KMS-11 (cell line): ENCODE data around the gene XRRA1.

Experiments
- H2AFZ ChIP-seq: fragments of 200-600 bp; sonication (generic); 2 replicates; pipeline ENCODE4 v1.6.1; 2016; ENCODE audit warnings: antibody characterized with exemption, mixed run types, low read depth
- H3K27ac ChIP-seq: fragments of 200-600 bp; sonication (generic); 2 replicates; pipeline ENCODE4 v1.6.1; 2016; ENCODE audit warnings: mild to moderate bottlenecking, mixed run types
- H3K27me3 ChIP-seq: fragments of 200-600 bp; sonication (generic); 2 replicates; pipeline ENCODE4 v1.6.1; 2017; ENCODE audit warnings: mild to moderate bottlenecking, low read depth, mixed run types, moderate library complexity; ENCODE audit not compliant: insufficient read depth
- H3K36me3 ChIP-seq: fragments of 200-600 bp; sonication (generic); 2 replicates; pipeline ENCODE4 v1.6.1; 2017; ENCODE audit warnings: mild to moderate bottlenecking, mixed run types; ENCODE audit not compliant: insufficient read depth
- H3K4me1 ChIP-seq: fragments of 200-600 bp; sonication (generic); 2 replicates; pipeline ENCODE4 v1.6.1; 2016; ENCODE audit warnings: mild to moderate bottlenecking, low read depth, mixed run types; ENCODE audit not compliant: poor library complexity, severe bottlenecking
- H3K4me2 ChIP-seq: fragments of 200-600 bp; sonication (generic); 2 replicates; pipeline ENCODE4 v1.7.0; 2016; ENCODE audit warnings: mild to moderate bottlenecking, mixed run types
- H3K4me3 ChIP-seq: fragments of 200-600 bp; sonication (generic); IDR thresholded peaks from 2 replicates; pipeline ENCODE4 v1.6.1; 2017; ENCODE audit warnings: low read depth, low read length, mixed read lengths; ENCODE audit not compliant: insufficient read depth
- H3K79me2 ChIP-seq: fragments of 200-600 bp; sonication (generic); 2 replicates; pipeline ENCODE4 v1.6.1; 2016; ENCODE audit warnings: low read depth, mixed run types; ENCODE audit not compliant: insufficient read depth
- H3K9ac ChIP-seq: fragments of 200-600 bp; sonication (generic); 2 replicates; pipeline ENCODE4 v1.6.1; 2016; ENCODE audit warnings: mild to moderate bottlenecking, mixed run types
- H4K20me1 ChIP-seq: fragments of 200-600 bp; sonication (generic); 2 replicates; pipeline ENCODE4 v1.6.1; 2016; ENCODE audit warnings: mild to moderate bottlenecking, mixed run types; ENCODE audit not compliant: insufficient read depth
- CTCF ChIP-seq: fragments of 200-600 bp; sonication (generic); conservative IDR thresholded peaks from 2 replicates; pipeline ENCODE4 v1.6.1; 2017; ENCODE audit warnings: low read depth, mild to moderate bottlenecking, antibody characterized with exemption, low read length, moderate library complexity, mixed read lengths

Gene XRRA1

DNA sequence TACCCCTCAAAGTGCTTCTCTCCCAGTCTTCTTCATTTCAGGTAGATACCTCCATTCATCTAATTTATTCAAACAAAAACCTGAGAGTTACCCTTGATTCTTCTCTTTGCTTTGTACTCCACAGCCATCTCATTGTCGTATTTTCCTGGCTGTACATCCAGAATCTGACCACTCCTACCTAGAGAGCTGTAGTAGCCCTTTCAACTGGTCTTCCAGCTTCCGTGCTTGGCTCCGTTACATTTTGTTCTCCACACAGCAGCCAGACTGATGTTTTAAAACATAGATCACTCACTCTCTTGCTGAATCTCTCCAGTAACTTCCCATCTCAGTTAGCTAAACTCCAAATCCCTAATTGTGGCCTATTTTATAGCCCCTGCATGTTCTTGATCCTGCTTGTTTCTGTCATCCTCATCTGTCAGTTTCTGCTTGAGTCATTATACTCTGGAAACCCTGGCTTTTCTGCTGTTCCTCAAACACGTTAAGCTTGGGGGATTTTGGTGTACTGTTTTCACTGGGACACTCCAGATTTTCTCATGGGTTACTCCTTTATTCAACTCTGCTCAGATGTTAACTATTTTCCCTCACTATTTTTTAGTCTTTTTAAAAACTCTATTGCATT lies 7.6 kb upstream of the XRRA1 start:
- Histone ChIP-seq H3K4me3 (no peak overlapping the region), H3K9ac (no peak overlapping the region), H3K36me3 (no peaks in the 10 kb centered on the region; the same call in 1 of the 2 replicates), H3K4me1 (peaks cover 35% of the 10 kb centered on the region), H3K27me3 (no peaks in the 10 kb centered on the region), H4K20me1 (peaks cover 7% of the 10 kb centered on the region), H3K4me2 (no peak overlapping the region), H3K79me2 (peaks cover 96% of the 10 kb centered on the region), H2AFZ (no peak overlapping the region), H3K27ac (no peak overlapping the region)
- no peak for TF ChIP-seq CTCF

DNA sequence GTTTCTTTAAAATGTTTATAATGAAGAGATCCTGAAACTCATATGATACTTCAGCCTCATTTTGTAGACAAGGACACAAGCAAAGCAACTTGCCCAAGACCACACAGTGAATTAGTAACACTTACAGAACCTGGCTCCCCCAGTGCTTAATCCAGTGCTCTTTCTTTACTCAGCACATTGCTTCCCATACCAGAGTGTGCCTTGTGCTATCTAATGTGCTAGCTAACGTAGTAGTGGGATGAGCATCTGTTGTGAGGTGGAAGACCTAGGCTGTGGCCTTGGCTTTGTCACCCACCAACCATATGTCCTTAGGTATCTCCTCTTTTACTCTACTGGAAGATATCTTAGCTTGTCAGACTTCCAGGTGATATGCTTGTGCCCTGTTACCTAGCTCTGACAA lies 5.3 kb upstream of the XRRA1 start:
- Histone ChIP-seq H3K36me3 (no peaks in the 10 kb centered on the region; the same call in 1 of the 2 replicates), H3K79me2 (peaks cover 96% of the 10 kb centered on the region), H3K27ac (no peak overlapping the region), H3K4me2 (no peak overlapping the region), H4K20me1 (no peaks in the 10 kb centered on the region; the same call in 1 of the 2 replicates), H3K4me1 (peaks cover 46% of the 10 kb centered on the region), H2AFZ (no peak overlapping the region), H3K9ac (no peak overlapping the region), H3K27me3 (no peaks in the 10 kb centered on the region), H3K4me3 (no peak overlapping the region)
- TF ChIP-seq CTCF, result no peak

GRCh38 chr11:74953451-74953850 lies 4.6 kb upstream of the XRRA1 start:
- H3K79me2 ChIP-seq, result peaks cover 94% of the 10 kb centered on the region
- H3K27ac ChIP-seq, result no peak overlapping the region
- no peak overlapping the region for H3K4me3 ChIP-seq
- no peaks in the 10 kb centered on the region for H3K27me3 ChIP-seq
- H3K4me1 ChIP-seq, result peaks cover 46% of the 10 kb centered on the region
- TF ChIP-seq CTCF, result no peak
- no peaks in the 10 kb centered on the region; the same call in 1 of the 2 replicates for H4K20me1 ChIP-seq
- H2AFZ ChIP-seq, result no peak overlapping the region
- H3K9ac ChIP-seq, result no peak overlapping the region
- H3K36me3 ChIP-seq, result no peaks in the 10 kb centered on the region; the same call in 1 of the 2 replicates
- no peak overlapping the region for H3K4me2 ChIP-seq

DNA sequence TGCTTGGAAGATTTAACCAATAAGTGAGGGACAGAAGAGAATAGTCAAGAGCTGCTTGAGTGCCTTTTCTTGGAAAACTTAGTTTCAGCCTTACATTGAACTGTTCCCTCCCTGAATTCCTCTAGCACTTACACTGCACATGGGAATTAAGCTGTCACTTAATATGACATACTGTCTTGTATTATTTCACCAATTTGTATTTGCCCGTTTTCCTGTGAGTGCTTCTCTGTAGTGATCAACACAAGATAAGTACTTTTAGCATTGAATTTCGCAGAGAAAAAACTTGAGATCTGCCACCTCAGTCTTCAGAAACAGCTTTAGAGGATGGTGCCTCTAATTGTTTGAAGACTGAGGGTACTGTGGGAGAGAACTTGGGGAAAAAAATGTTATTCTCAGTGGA lies 3.9 kb upstream of the XRRA1 start:
- no peaks in the 10 kb centered on the region; the same call in 1 of the 2 replicates for H3K36me3 ChIP-seq
- peaks cover 93% of the 10 kb centered on the region for H3K79me2 ChIP-seq
- no peak overlapping the region for H3K4me3 ChIP-seq
- H3K9ac ChIP-seq, result no peak overlapping the region
- no peak for TF ChIP-seq CTCF
- no peak overlapping the region for H3K4me2 ChIP-seq
- H4K20me1 ChIP-seq, result no peaks in the 10 kb centered on the region; the same call in 1 of the 2 replicates
- no peak overlapping the region for H3K27ac ChIP-seq
- no peaks in the 10 kb centered on the region for H3K27me3 ChIP-seq
- H3K4me1 ChIP-seq, result peaks cover 50% of the 10 kb centered on the region
- no peak overlapping the region for H2AFZ ChIP-seq
